Cardiac fibroblast (primary cell): ENCODE results near the gene CCNE1.
A peak's percentile ranks its signal among the peaks of the same experiment; 100 is the strongest.

Experiments
- DNase-seq, 2 donors: peaks; one replicate each; pipeline versions ENCODE4 v3.0.0 to v3.0.0-alpha.2; 2010; ENCODE audit warnings: low read depth in 2 of 2
- H3K4me3 ChIP-seq, 2 donors: replicated peaks in 1 of 2; 1 replicate in 1 of 2; 2 replicates in 1 of 2; pipeline ENCODE4 v1.5.1; 2011; ENCODE audit warnings: low read depth in 2 of 2, low read length in 2 of 2, mild to moderate bottlenecking in 2 of 2, moderate library complexity in 1 of 2
- TF ChIP-seq, protein P1 (sequence below): IDR thresholded peaks from one replicate; pipeline ENCODE4 v1.5.1; 2011; ENCODE audit warnings: low read depth, mild to moderate bottlenecking, low read length, inconsistent platforms

Gene CCNE1

DNA sequence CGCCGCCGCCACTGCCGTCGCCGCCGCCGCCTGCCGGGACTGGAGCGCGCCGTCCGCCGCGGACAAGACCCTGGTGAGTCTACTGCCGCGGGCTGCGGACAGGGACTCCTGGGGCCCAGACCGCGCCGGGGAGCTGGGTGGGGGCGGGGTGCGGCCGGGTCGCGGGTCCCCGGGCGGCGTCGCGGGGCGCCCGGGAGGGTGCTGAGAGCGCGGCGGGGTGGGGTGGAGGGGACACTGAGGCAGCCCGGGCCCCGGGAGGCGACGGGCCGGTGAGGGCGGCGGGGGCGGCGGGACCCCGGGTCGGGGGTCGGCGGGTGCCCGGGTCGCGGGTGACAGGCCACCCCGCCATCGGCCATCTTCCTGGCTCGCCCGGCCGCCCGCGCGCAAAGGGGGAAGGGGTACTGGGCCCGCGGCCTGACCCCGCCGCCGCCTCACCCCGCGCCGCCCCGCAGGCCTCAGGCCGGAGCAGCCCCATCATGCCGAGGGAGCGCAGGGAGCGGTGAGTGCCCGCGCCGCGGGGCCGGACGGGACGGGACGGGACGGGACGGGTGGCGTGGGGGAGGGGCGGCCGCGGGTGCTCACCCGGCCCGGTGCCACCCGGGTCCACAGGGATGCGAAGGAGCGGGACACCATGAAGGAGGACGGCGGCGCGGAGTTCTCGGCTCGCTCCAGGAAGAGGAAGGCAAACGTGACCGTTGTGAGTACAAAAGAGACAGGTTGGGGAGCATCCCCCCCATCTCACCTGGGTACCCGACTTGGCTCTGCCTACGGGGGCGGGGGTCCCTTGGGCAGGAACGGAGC, 489 bp downstream of the CCNE1 start:
- TF ChIP-seq, protein P1, sequence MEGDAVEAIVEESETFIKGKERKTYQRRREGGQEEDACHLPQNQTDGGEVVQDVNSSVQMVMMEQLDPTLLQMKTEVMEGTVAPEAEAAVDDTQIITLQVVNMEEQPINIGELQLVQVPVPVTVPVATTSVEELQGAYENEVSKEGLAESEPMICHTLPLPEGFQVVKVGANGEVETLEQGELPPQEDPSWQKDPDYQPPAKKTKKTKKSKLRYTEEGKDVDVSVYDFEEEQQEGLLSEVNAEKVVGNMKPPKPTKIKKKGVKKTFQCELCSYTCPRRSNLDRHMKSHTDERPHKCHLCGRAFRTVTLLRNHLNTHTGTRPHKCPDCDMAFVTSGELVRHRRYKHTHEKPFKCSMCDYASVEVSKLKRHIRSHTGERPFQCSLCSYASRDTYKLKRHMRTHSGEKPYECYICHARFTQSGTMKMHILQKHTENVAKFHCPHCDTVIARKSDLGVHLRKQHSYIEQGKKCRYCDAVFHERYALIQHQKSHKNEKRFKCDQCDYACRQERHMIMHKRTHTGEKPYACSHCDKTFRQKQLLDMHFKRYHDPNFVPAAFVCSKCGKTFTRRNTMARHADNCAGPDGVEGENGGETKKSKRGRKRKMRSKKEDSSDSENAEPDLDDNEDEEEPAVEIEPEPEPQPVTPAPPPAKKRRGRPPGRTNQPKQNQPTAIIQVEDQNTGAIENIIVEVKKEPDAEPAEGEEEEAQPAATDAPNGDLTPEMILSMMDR: no peak
- peak overlapping the region; percentile 32 to 54 for H3K4me3 ChIP-seq
- no peak for DNase-seq

- no peak for DNase-seq
- TF ChIP-seq, protein P1: no peak
- H3K4me3 ChIP-seq: peak overlapping the region; percentile 32 to 54
These were observed 1.1 kb downstream of the CCNE1 start for GRCh38 chr19:29812881-29813275.

- no peak overlapping the region for H3K4me3 ChIP-seq
- no peak for DNase-seq
- TF ChIP-seq, protein P1: no peak
These were observed 1.9 kb downstream of the CCNE1 start for GRCh38 chr19:29813642-29814041.

- no peak for DNase-seq
- TF ChIP-seq, protein P1: no peak
- no peak overlapping the region for H3K4me3 ChIP-seq
These were observed 3.4 kb downstream of the CCNE1 start for GRCh38 chr19:29815231-29815630.

DNA sequence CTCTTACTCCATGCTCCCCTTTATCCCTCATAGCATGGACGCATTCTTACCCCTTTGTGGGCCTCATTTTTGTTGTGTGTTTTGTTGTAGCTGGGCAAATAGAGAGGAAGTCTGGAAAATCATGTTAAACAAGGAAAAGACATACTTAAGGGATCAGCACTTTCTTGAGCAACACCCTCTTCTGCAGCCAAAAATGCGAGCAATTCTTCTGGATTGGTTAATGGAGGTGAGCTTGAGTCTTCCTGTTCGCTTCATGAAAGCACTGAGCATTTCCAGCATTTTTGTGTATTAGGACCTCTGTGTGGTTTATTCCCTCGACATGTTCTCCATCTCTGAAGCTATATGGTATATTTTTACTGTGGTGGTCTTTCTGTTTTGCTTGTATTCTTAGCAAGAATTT, 5.5 kb downstream of the CCNE1 start:
- TF ChIP-seq, protein P1: no peak
- no peak overlapping the region for H3K4me3 ChIP-seq
- DNase-seq: peak in 1 of 2 donors; percentile 14

DNA sequence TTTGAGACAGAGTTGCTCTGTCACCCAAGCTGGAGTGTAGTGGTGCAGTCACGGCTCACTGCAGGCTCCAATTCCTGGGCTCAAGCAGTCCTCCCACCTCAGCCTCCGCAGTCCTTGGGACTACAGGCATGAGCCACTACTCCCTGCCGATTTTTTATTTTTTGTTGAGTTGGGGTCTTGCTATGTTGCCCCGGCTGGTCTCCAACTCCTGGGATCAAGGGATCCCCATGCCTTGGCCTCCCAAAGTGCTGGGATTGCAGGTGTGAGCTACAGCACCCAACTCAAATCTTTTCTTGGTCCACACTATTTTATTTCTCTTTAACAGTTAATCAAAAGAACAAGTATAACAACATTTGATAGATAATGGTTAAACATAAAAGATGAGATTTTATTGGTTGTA, 7.5 kb downstream of the CCNE1 start:
- no peak overlapping the region for H3K4me3 ChIP-seq
- DNase-seq: no peak
- TF ChIP-seq, protein P1: no peak
